Osteoblast (primary cell): Measurements from ENCODE around the gene AR. TPM values are rescaled to one million over a fixed set of nuclear protein-coding genes. Genes with fewer than 3 reads are reported as not detected.

Experiments
- DNase-seq: peaks from one replicate; pipeline ENCODE4 v3.0.0; 2011; ENCODE audit warnings: low spot score, mixed read lengths; ENCODE audit not compliant: insufficient read length; ENCODE audit errors: missing footprints
- H2AFZ ChIP-seq: 2 replicates; pipeline ENCODE4 v1.6.0; 2011; ENCODE audit warnings: mild to moderate bottlenecking, low read length
- H3K27ac ChIP-seq: 2 replicates; pipeline ENCODE4 v1.5.1; 2011; ENCODE audit warnings: mild to moderate bottlenecking, low read depth, low read length, moderate library complexity
- H3K27me3 ChIP-seq: 2 replicates; pipeline ENCODE4 v1.6.0; 2012; ENCODE audit warnings: mild to moderate bottlenecking, control low read depth, inconsistent platforms, low read length, moderate library complexity; ENCODE audit not compliant: insufficient read depth
- H3K36me3 ChIP-seq: 2 replicates; pipeline ENCODE4 v1.5.1; 2011; ENCODE audit warnings: mild to moderate bottlenecking, low read length, control low read depth, moderate library complexity; ENCODE audit not compliant: insufficient read depth
- H3K4me1 ChIP-seq: 2 replicates; pipeline ENCODE4 v1.5.1; 2011; ENCODE audit warnings: mild to moderate bottlenecking, low read length, control low read depth, moderate library complexity; ENCODE audit not compliant: insufficient read depth
- H3K4me2 ChIP-seq: 2 replicates; pipeline ENCODE4 v1.6.0; 2011; ENCODE audit warnings: mild to moderate bottlenecking, low read length; ENCODE audit not compliant: insufficient read depth
- H3K4me3 ChIP-seq: fragments of 200-600 bp; sonication (generic); 3 replicates; pipeline ENCODE4 v1.5.1; 2012; ENCODE audit warnings: mild to moderate bottlenecking, low read length, inconsistent platforms; ENCODE audit not compliant: insufficient read depth
- H3K79me2 ChIP-seq: 2 replicates; pipeline ENCODE4 v1.6.0; 2012; ENCODE audit warnings: mild to moderate bottlenecking, low read length, control low read depth, inconsistent platforms; ENCODE audit not compliant: insufficient read depth
- H3K9me3 ChIP-seq: 2 replicates; pipeline ENCODE4 v1.5.1; 2011; ENCODE audit warnings: low read depth, low read length, control low read depth
- H4K20me1 ChIP-seq: 2 replicates; pipeline ENCODE4 v1.6.0; 2012; ENCODE audit warnings: mild to moderate bottlenecking, low read length, control low read depth; ENCODE audit not compliant: insufficient read depth
- total RNA-seq: library from RNA; depleted of rRNA; stranded (reverse); fragments of >200 nt; gene quantifications from 2 replicates; pipeline ENCODE4 v1.2.3, GENCODE V29; 2012
- TF ChIP-seq, protein P1 (sequence below): IDR thresholded peaks from 2 replicates; pipeline ENCODE4 v1.5.1; 2011; ENCODE audit warnings: mild to moderate bottlenecking, low read depth, low read length, moderate library complexity; ENCODE audit errors: extremely low read depth

Gene AR
- total RNA-seq, 1 donor = 4.7 TPM

DNA sequence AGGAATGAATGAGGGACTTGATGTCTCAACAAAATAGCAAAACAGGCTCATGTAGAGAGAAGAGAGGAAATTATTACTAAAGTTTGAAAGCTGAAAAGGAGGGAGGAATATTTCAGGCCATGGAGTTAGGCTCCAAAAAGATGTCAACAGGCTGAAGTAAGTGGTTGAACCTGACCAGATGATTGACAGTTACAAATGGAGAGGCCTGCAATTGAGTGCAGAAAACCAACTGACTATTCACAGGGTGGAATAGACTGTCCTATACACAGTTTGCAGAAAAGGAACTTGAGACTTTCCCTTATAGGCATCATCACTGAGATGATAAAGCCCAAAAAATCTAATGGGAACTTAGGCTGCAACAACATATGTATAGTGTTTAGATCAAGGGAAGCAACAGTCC is 233.3 kb downstream of the AR start:
- TF ChIP-seq, protein P1, sequence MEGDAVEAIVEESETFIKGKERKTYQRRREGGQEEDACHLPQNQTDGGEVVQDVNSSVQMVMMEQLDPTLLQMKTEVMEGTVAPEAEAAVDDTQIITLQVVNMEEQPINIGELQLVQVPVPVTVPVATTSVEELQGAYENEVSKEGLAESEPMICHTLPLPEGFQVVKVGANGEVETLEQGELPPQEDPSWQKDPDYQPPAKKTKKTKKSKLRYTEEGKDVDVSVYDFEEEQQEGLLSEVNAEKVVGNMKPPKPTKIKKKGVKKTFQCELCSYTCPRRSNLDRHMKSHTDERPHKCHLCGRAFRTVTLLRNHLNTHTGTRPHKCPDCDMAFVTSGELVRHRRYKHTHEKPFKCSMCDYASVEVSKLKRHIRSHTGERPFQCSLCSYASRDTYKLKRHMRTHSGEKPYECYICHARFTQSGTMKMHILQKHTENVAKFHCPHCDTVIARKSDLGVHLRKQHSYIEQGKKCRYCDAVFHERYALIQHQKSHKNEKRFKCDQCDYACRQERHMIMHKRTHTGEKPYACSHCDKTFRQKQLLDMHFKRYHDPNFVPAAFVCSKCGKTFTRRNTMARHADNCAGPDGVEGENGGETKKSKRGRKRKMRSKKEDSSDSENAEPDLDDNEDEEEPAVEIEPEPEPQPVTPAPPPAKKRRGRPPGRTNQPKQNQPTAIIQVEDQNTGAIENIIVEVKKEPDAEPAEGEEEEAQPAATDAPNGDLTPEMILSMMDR = no peak
- H3K27ac ChIP-seq = no peak overlapping the region
- no peak overlapping the region for H2AFZ ChIP-seq
- H3K4me1 ChIP-seq = no peaks in the 10 kb centered on the region
- H3K36me3 ChIP-seq = no peaks in the 10 kb centered on the region
- H3K4me2 ChIP-seq = no peak overlapping the region
- H3K4me3 ChIP-seq = no peak overlapping the region
- H3K9me3 ChIP-seq = no peaks in the 10 kb centered on the region
- no peaks in the 10 kb centered on the region for H4K20me1 ChIP-seq
- no peaks in the 10 kb centered on the region for H3K79me2 ChIP-seq
- DNase-seq = no peak
- no peaks in the 10 kb centered on the region for H3K27me3 ChIP-seq

DNA sequence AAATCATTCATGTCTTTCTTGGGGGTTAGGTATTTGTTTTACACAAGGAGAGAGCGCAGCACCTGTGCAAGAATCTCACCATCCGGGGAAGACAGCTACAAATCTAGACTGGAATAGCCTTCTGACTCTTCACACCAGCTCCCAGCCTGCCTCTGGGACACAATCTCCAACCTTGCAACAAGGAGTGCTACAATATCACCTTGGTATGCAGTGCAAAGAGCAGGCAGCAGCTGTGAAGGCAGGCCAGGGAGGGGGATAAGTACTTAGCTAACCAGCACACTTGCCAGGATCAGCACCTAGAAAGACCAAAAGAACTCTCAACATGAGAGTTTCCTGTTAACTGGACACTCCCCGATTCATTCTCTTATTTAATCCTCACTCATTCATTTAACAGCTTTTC is 235.3 kb downstream of the AR start:
- Histone ChIP-seq H3K4me3 (no peak overlapping the region), H3K27me3 (no peaks in the 10 kb centered on the region), H3K4me1 (no peaks in the 10 kb centered on the region), H3K36me3 (no peaks in the 10 kb centered on the region), H3K79me2 (no peaks in the 10 kb centered on the region), H4K20me1 (no peaks in the 10 kb centered on the region), H3K27ac (no peak overlapping the region), H3K4me2 (no peak overlapping the region), H2AFZ (no peak overlapping the region), H3K9me3 (no peaks in the 10 kb centered on the region)
- no peak for DNase-seq
- TF ChIP-seq, protein P1 = no peak
